HEK293 (cell line): ENCODE data around the gene CEP72.

Experiments used
- CTCF ChIA-PET: fragments of 350-600 bp; formaldehyde crosslinking; extraction: SDS; loops from one replicate; lab custom pipeline; 2021; ENCODE audit warnings: antibody characterized with exemption; lab: Yijun Ruan, JAX
- POLR2A ChIA-PET: fragments of 300-600 bp; formaldehyde crosslinking; extraction: SDS; loops from one replicate; lab custom pipeline; 2020; ENCODE audit warnings: antibody characterized with exemption, inconsistent platforms; lab: Yijun Ruan, JAX
- H3K27ac ChIP-seq: fragments of 200-500 bp; sonication (Bioruptor generic); 2 replicates; pipeline ENCODE4 v1.5.1; 2014; ENCODE audit warnings: low read depth, low read length, control low read depth, inconsistent platforms; ENCODE audit errors: extremely low read depth
- H3K36me3 ChIP-seq, 2 experiments: fragments of 200-500 bp in 1 of 2; sonication (Bioruptor generic) in 1 of 2; 1 replicate in 1 of 2; 2 replicates in 1 of 2; pipeline ENCODE4 v1.5.1; 2014 to 2017; ENCODE audit warnings: inconsistent platforms in 2 of 2, low read length in 2 of 2; ENCODE audit not compliant: control insufficient read depth in 2 of 2, insufficient read depth in 1 of 2
- H3K4me1 ChIP-seq: fragments of 200-500 bp; sonication (Bioruptor generic); 2 replicates; pipeline ENCODE4 v1.5.1; 2014; ENCODE audit warnings: mild to moderate bottlenecking, low read length, inconsistent platforms; ENCODE audit not compliant: control insufficient read depth, insufficient read depth
- H3K4me3 ChIP-seq: 2 replicates; pipeline ENCODE4 v1.5.1; 2011; ENCODE audit warnings: low read depth, mild to moderate bottlenecking, control low read depth, low read length, moderate library complexity
- H3K9me3 ChIP-seq: fragments of 200-500 bp; sonication (Bioruptor generic); 2 replicates; pipeline ENCODE4 v1.5.1; 2014; ENCODE audit warnings: low read depth, low read length, inconsistent platforms; ENCODE audit not compliant: control insufficient read depth, insufficient read depth
- EGR2 ChIP-seq: fragments of 450-650 bp; formaldehyde crosslinking; IDR thresholded peaks from 2 replicates; pipeline ENCODE4 v1.5.1; 2016; ENCODE audit warnings: low read depth, missing biosample characterization, missing genetic modification characterization
- GFI1B ChIP-seq: fragments of 450-650 bp; formaldehyde crosslinking; IDR thresholded peaks from 2 replicates; pipeline ENCODE4 v1.5.1; 2016; ENCODE audit warnings: missing biosample characterization, missing genetic modification characterization
- KLF1 ChIP-seq: fragments of 450-650 bp; formaldehyde crosslinking; IDR thresholded peaks from 2 replicates; pipeline ENCODE4 v1.5.1; 2016; ENCODE audit warnings: missing biosample characterization, missing genetic modification characterization
- KLF17 ChIP-seq: fragments of 450-650 bp; formaldehyde crosslinking; IDR thresholded peaks from 2 replicates; pipeline ENCODE4 v1.5.1; 2016; ENCODE audit warnings: missing biosample characterization, missing genetic modification characterization
- KLF8 ChIP-seq: fragments of 450-650 bp; formaldehyde crosslinking; IDR thresholded peaks from 2 replicates; pipeline ENCODE4 v1.5.1; 2016; ENCODE audit warnings: missing biosample characterization, missing genetic modification characterization
- KLF9 ChIP-seq: fragments of 450-650 bp; formaldehyde crosslinking; IDR thresholded peaks from 2 replicates; pipeline ENCODE4 v1.5.1; 2016; ENCODE audit warnings: missing biosample characterization, missing genetic modification characterization, low read depth
- OSR2 ChIP-seq: fragments of 450-650 bp; formaldehyde crosslinking; IDR thresholded peaks from 2 replicates; pipeline ENCODE4 v1.5.1; 2016; ENCODE audit warnings: missing biosample characterization, missing genetic modification characterization
- SCRT2 ChIP-seq: fragments of 450-650 bp; formaldehyde crosslinking; IDR thresholded peaks from 2 replicates; pipeline ENCODE4 v1.5.1; 2016; ENCODE audit warnings: missing biosample characterization, missing genetic modification characterization
- SP3 ChIP-seq: fragments of 450-650 bp; formaldehyde crosslinking; IDR thresholded peaks from 2 replicates; pipeline ENCODE4 v1.5.1; 2016; ENCODE audit warnings: missing biosample characterization, missing genetic modification characterization
- YY1 ChIP-seq: fragments of 450-650 bp; formaldehyde crosslinking; IDR thresholded peaks from 2 replicates; pipeline ENCODE4 v1.5.1; 2018; ENCODE audit warnings: missing biosample characterization, missing genetic modification characterization
- ZBTB26 ChIP-seq: fragments of 450-650 bp; formaldehyde crosslinking; optimal IDR thresholded peaks from 2 replicates; pipeline ENCODE3; 2016; ENCODE audit warnings: missing biosample characterization, mild to moderate bottlenecking, missing genetic modification characterization
- ZFP41 ChIP-seq: fragments of 450-650 bp; formaldehyde crosslinking; IDR thresholded peaks from 2 replicates; pipeline ENCODE4 v1.5.1; 2016; ENCODE audit warnings: missing biosample characterization, missing genetic modification characterization, borderline replicate concordance
- ZNF16 ChIP-seq: fragments of 450-650 bp; formaldehyde crosslinking; IDR thresholded peaks from 2 replicates; pipeline ENCODE4 v1.5.1; 2016; ENCODE audit warnings: low read depth, missing biosample characterization, missing genetic modification characterization
- ZNF362 ChIP-seq: fragments of 450-650 bp; formaldehyde crosslinking; IDR thresholded peaks from 2 replicates; pipeline ENCODE4 v1.5.1; 2016; ENCODE audit warnings: missing biosample characterization, missing genetic modification characterization
- ZNF394 ChIP-seq: fragments of 450-650 bp; formaldehyde crosslinking; IDR thresholded peaks from 2 replicates; pipeline ENCODE4 v1.5.1; 2016; ENCODE audit warnings: missing biosample characterization, missing genetic modification characterization, mild to moderate bottlenecking, moderate library complexity, borderline replicate concordance
- ZNF398 ChIP-seq: fragments of 450-650 bp; formaldehyde crosslinking; IDR thresholded peaks from 2 replicates; pipeline ENCODE4 v1.5.1; 2017; ENCODE audit warnings: missing biosample characterization, missing genetic modification characterization
- ZNF426 ChIP-seq: fragments of 450-650 bp; formaldehyde crosslinking; IDR thresholded peaks from 2 replicates; pipeline ENCODE4 v1.5.1; 2017; ENCODE audit warnings: missing biosample characterization, missing genetic modification characterization, mild to moderate bottlenecking, inconsistent platforms, moderate library complexity
- ZNF449 ChIP-seq: fragments of 450-650 bp; formaldehyde crosslinking; IDR thresholded peaks from 2 replicates; pipeline ENCODE4 v1.5.1; 2017; ENCODE audit warnings: missing biosample characterization, mild to moderate bottlenecking, missing genetic modification characterization, moderate library complexity
- ZNF473 ChIP-seq: fragments of 450-650 bp; formaldehyde crosslinking; IDR thresholded peaks from 2 replicates; pipeline ENCODE4 v1.5.1; 2017; ENCODE audit warnings: missing biosample characterization, missing genetic modification characterization
- ZNF518A ChIP-seq: fragments of 450-650 bp; formaldehyde crosslinking; conservative IDR thresholded peaks from 2 replicates; pipeline ENCODE4 v1.5.1; 2016; ENCODE audit warnings: low read depth, missing biosample characterization, missing genetic modification characterization
- ZNF621 ChIP-seq: fragments of 450-650 bp; formaldehyde crosslinking; IDR thresholded peaks from 2 replicates; pipeline ENCODE4 v1.5.1; 2017; ENCODE audit warnings: missing biosample characterization, missing genetic modification characterization
- ZNF623 ChIP-seq: fragments of 450-650 bp; formaldehyde crosslinking; IDR thresholded peaks from 2 replicates; pipeline ENCODE4 v1.5.1; 2016; ENCODE audit warnings: missing biosample characterization, missing genetic modification characterization
- ZNF707 ChIP-seq: fragments of 450-650 bp; formaldehyde crosslinking; IDR thresholded peaks from 2 replicates; pipeline ENCODE4 v1.5.1; 2016; ENCODE audit warnings: missing biosample characterization, missing genetic modification characterization
- ZNF792 ChIP-seq: fragments of 450-650 bp; formaldehyde crosslinking; IDR thresholded peaks from 2 replicates; pipeline ENCODE4 v1.5.1; 2016; ENCODE audit warnings: missing biosample characterization, missing genetic modification characterization

The CEP72 gene

GRCh38 chr5:611731-612486, at the start of gene CEP72:
Gene CEP72 (plus strand): TSS chr5:612340. CDS start chr5:612362, 22 bp downstream.
- ChIA-PET CTCF (interaction anchor here (0.6 kb wide), 1 partner anchor 555 kb away, joined by 4 read pairs; no protein-coding TSS in a partner anchor), POLR2A (interaction anchor here (0.5 to 2.8 kb wide), 5 partner anchors 10 to 139 kb away, joined by 3 to 17 read pairs (median 3); no protein-coding TSS in a partner anchor)
- Histone ChIP-seq H3K36me3 (peaks cover 12 to 23% of the 10 kb centered on the region in 2 experiments), H3K9me3 (no peaks in the 10 kb centered on the region; the same call in 1 of the 2 replicates), H3K27ac (peak within 1 kb of the TSS; percentile 44; the same call in 1 of the 2 replicates), H3K4me1 (peaks cover 4% of the 10 kb centered on the region), H3K4me3 (peak within 1 kb of the TSS; percentile 81)
- TF ChIP-seq ZNF16 (tag by site-specific recombination) (no peak), KLF1 (peak; percentile 56; the same call in 1 of the 2 replicates), ZNF518A (tag by site-specific recombination) (no peak), YY1 (tag by site-specific recombination) (no peak), ZNF426 (tag by site-specific recombination) (no peak), ZNF449 (tag by site-specific recombination) (no peak), ZFP41 (tag by site-specific recombination) (no peak), ZNF362 (tag by site-specific recombination) (no peak), ZBTB26 (tag by site-specific recombination) (no peak), ZNF473 (tag by site-specific recombination) (no peak), ZNF707 (tag by site-specific recombination) (no peak), ZNF398 (tag by site-specific recombination) (peak; percentile 80), SCRT2 (tag by site-specific recombination) (no peak), SP3 (peak; percentile 83), KLF9 (tag by site-specific recombination) (peak; percentile 90), GFI1B (tag by site-specific recombination) (no peak), ZNF621 (tag by site-specific recombination) (no peak), OSR2 (tag by site-specific recombination) (no peak), KLF17 (peak; percentile 56; the same call in 1 of the 2 replicates), ZNF623 (tag by site-specific recombination) (no peak), ZNF394 (tag by site-specific recombination) (peak; percentile 64; the same call in 1 of the 2 replicates), KLF8 (tag by site-specific recombination) (peak; percentile 87; the same call in 1 of the 2 replicates), EGR2 (peak; percentile 67), ZNF792 (tag by site-specific recombination) (no peak)
